Prostate gland (tissue), 2 donors: Measurements from ENCODE around the gene TFF2.

Experiments used
- CTCF ChIP-seq, 4 experiments: fragments of 200-600 bp in 2 of 4; fragments of 450-650 bp in 2 of 4; sonication (generic) in 2 of 4; IDR thresholded peaks; 1 replicate in 3 of 4; 2 replicates in 1 of 4; pipeline ENCODE4 v1.5.1; 2016 to 2019; ENCODE audit warnings: antibody characterized with exemption in 4 of 4, mild to moderate bottlenecking in 2 of 4, moderate library complexity in 2 of 4
- POLR2A ChIP-seq: fragments of 450-650 bp; IDR thresholded peaks from one replicate; pipeline ENCODE4 v1.6.1; 2016; ENCODE audit warnings: antibody characterized with exemption, mild to moderate bottlenecking

- TF ChIP-seq POLR2A (no peak), CTCF (IDR thresholded peaks at IDR 0.05) (no peak)
Measured at GRCh38 chr21:42303443-42303842, 47.4 kb downstream of the TFF2 start.
